ENCODE data around the gene NPPC.

- no peak for TF ChIP-seq TEAD4 (IDR thresholded peaks at IDR 0.05)
- TF ChIP-seq EP300 (IDR thresholded peaks at IDR 0.05; ENCODE audit: borderline replicate concordance), result no peak
- no peak for TF ChIP-seq CEBPB (IDR thresholded peaks at IDR 0.05)
- no peak for TF ChIP-seq REST (IDR thresholded peaks at IDR 0.05; ENCODE audit: low read depth)
- TF ChIP-seq EGR1 (IDR thresholded peaks at IDR 0.05), result no peak
- TF ChIP-seq TAF1 (IDR thresholded peaks at IDR 0.05; ENCODE audit: low read depth), result no peak
- no peak for TF ChIP-seq TCF12 (IDR thresholded peaks at IDR 0.05; ENCODE audit: low read depth)
- TF ChIP-seq RAD21 (IDR thresholded peaks at IDR 0.05; ENCODE audit: low read depth), result peak; percentile 67
- TF ChIP-seq MAX (IDR thresholded peaks at IDR 0.05), result peak; percentile 55; the same call in 1 of the 2 replicates
- TF ChIP-seq NFIC (IDR thresholded peaks at IDR 0.05), result no peak
- no peak for TF ChIP-seq CREB1 (IDR thresholded peaks at IDR 0.05; ENCODE audit: low read depth)
- TF ChIP-seq YY1 (IDR thresholded peaks at IDR 0.05; ENCODE audit: low read depth), result no peak
- 0 out of 2 replicates have a peak, but pooled peaks have one; percentile 17 for TF ChIP-seq ZBTB7A (IDR thresholded peaks at IDR 0.05; ENCODE audit: low read depth)
- no peak for TF ChIP-seq FOXM1 (IDR thresholded peaks at IDR 0.05; ENCODE audit: borderline replicate concordance, low read depth)
Observed at GRCh38 chr2:231900486-231900942, 25.7 kb downstream of the NPPC start.
